Sciatic nerve (tissue), 2 donors: ENCODE data around the gene AUP1. TPM values are rescaled to one million over a fixed set of nuclear protein-coding genes. Genes with fewer than 3 reads are reported as not detected.

Experiments
- ATAC-seq: fragments of 200-7000 bp; cut with Tn5 transposase; one replicate; pipeline ENCODE4 v1.9.1; 2020; ENCODE audit warnings: mild to moderate bottlenecking, moderate library complexity
- DNase-seq: peaks from one replicate; pipeline ENCODE4 v3.0.0-alpha.2; 2020; ENCODE audit warnings: low spot score
- intact Hi-C: fragments of 100-400 bp; cut with DNase I; formaldehyde crosslinking; loops from one replicate; pipeline ENCODE4 v1.14.2; 2022
- total RNA-seq: library from RNA; stranded (reverse); fragmentation: NEBNext Ultra II Directional; extraction: Animal tissue kit (Norgen Biotek cat#: 25700); gene quantifications from one replicate; pipeline ENCODE4 v1.2.1, GENCODE V29; 2021
- donor health status: DM: no; HTN: no; CAD: no.
- donor health status: DM: no; HTN: no; CAD: no.

Gene AUP1
- total RNA-seq, 1 donor from 2014 or later: 75.3 TPM

DNA sequence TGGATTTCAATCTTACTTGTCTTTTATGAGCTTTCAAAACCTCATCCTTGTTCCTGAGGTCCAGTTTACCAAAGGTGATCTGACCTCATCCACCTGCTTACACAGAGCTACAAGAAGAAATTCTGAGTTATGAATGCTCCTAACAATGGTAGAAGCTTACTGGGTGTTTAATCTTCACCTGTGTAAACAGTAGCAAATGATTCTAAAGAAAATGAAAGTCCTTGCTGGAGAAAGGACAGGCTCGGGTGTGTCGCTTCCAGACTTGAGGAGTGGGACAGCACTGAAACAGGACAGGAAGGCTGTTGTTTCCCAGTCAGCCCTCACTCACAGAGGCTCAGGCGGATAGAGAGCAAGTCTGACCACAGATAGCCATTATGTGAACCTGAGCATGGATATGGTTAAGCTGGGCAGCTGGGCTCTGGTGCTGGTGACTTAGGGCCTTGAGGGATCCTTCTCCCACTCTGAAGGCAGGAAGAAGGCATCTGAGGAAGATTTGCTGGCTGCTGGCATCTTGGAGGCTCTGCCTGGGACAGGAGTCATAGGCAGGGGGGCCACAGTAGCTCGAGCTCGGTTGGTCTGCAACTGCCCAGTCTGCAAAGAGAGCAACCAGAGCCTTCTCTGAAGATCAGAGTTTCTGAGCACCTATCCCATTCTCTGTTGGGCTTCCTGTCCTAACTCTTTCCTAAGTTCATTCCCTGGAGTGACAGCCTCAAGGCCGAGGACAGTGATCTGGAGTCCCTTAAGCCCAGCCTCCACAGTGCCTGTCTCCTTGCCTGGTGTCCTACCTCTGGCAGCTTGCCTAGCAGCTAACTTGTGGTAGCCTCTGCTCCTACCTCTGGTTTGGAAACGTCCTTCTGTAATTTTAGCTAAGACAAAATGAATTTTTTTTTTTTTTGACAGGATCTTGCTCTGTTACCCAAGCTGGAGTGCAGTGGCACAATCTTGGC lies 29.1 kb upstream of the AUP1 start:
- ATAC-seq: no peak
- intact Hi-C loops: no loop called here

DNA sequence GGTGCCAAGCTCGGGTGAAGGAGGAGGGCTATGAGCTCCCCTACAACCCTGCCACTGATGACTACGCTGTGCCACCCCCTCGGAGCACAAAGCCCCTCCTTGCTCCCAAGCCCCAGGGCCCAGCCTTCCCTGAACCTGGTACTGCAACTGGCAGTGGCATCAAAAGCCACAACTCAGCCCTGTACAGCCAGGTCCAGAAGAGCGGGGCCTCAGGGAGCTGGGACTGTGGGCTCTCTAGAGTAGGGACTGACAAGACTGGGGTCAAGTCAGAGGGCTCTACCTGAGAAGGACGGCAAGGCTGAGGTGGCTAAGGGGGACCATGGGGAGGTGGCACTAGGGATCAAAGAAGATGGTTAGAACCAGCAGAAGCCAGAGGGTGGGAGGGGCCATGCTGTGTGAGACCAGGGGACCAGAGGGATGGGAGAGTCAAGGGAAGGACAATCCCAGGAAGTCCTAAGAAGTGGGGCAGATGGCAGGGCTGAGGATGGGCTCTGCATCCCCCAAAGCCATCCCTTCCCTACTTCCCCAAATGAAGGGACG lies 27.4 kb upstream of the AUP1 start:
- ATAC-seq (no peak), DNase-seq (no peak)
- intact Hi-C loops: no loop called here

More for the DNA sequence above, 29.1 kb upstream of the AUP1 start:
- no peak for DNase-seq

DNA sequence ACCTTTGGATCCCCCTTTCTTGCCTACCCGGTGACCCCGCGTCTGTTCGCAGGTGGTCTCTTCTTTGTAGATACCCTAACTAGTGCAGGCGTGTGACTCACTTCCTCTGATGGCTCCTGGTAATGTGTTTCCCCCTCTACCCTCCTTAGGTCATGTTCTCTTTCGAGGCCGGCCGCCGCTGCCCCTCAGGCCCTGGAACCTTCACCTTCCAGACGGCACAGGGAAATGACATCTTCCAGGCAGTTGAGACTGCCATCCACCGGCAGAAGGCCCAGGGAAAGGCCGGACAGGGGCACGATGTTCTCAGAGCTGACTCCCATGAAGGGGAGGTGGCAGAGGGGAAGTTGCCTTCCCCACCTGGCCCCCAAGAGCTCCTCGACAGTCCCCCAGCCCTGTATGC lies 26.7 kb upstream of the AUP1 start:
- DNase-seq (no peak), ATAC-seq (no peak)
- intact Hi-C loops: no loop called here

DNA sequence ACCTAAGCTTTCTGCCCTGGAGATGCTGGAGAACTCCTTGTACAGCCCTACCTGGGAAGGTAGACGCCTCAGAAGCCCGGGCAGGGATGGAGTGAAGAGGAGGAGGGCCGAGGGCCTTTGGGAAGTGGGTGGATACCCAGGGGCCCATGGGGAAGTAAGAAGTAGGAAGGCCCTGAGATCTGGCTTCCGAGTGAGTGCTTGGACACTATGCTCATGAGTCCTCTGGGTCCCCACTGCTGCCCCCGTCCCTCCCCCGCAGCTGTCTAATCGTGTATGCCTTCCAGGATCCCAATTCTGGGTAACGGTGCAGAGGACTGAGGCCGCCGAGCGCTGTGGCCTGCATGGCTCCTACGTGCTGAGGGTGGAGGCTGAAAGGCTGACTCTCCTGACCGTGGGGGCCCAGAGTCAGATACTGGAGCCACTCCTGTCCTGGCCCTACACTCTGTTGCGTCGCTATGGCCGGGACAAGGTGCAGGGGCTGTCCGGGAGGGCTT lies 26.2 kb upstream of the AUP1 start:
- DNase-seq: no peak

DNA sequence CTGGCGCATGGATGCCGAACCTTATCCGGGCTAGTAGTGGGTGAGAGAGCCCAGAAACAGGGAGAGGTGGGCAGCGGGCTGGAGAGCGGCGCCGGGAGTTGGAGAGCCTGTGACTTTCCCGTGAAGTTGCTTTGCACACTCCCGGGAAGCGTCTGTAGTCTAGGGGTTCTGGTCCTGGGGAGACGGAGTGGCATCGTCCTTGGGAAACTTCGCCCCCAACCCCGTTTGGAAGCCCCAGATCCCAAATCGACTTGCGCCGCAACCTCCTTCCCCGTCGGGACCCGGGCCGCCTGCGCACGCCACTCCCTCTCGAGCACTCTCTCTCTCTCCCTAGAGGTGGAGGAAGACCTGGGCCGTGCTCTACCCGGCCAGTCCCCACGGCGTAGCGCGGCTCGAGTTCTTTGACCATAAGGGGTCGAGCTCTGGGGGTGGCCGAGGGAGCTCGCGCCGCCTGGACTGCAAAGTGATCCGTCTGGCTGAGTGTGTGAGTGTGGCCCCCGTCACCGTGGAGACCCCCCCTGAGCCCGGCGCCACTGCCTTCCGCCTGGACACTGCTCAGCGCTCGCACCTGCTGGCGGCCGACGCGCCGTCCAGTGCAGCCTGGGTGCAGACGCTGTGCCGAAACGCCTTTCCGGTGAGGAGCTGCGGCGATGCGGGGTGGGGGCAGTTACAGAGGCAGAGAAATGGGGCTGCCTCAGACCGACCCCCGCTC lies 25.5 kb upstream of the AUP1 start:
- ATAC-seq (peak; percentile 43), DNase-seq (peak; percentile 78)
- intact Hi-C loops: no loop called here

More for the DNA sequence above, 26.2 kb upstream of the AUP1 start:
- intact Hi-C loops: no loop called here
- no peak for ATAC-seq

DNA sequence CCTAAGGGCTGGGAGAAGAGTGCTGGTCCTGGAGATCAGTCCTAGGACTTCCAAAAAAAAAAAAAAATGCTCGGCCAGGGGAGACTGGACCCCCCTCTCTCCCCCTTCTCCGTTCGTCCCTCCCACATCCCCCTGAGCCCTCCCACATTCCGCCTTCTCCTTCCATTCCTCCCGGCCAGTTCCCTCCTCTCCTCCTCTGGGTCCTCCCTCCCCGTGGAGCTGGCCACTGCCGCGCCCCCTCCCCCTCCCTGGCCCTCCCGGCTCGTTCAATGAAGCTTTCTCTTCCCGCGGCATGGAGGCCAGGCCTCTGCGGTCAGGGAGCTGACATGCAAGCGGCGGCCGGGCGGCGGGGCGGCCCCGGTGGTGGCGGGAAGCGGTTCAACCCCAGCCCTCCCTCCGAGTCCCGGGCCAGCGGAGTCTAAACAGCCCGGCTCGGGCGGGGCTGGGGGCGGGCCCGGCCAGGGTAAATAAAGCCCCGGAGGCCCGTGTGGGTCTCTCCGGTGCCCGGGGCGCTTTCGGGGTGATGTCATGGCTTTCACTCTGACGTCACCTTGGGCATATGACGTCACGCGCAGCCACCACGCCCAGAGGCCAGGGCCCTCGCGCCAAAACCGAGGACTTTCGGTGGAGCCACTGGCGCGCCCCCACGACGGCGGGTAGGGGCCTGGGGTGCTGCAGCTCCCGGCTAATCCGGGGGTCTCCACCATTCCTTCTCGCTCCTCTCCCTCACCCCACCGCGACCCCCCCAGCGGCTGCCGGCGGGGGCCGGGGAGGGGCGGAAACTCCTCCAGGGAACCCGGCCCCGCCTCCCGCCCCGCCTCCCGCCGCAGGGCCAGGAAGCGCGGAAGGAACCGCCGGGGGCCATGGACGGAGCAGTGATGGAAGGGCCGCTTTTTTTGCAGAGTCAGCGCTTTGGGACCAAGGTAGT lies 24.6 kb upstream of the AUP1 start, which contains the start of the genes DOK1 and LOXL3:
DOK1 (plus strand) TSS at position 829 of the 928 bp plus-strand sequence; CDS start at position 864, 35 bp downstream.
LOXL3 (minus strand) TSS at position 51 of the 928 bp plus-strand sequence. CDS start 1,308 bp downstream, outside the sequence.
- ATAC-seq: peak; percentile 91
- peak; percentile 94 for DNase-seq
- intact Hi-C loops: no loop called here

DNA sequence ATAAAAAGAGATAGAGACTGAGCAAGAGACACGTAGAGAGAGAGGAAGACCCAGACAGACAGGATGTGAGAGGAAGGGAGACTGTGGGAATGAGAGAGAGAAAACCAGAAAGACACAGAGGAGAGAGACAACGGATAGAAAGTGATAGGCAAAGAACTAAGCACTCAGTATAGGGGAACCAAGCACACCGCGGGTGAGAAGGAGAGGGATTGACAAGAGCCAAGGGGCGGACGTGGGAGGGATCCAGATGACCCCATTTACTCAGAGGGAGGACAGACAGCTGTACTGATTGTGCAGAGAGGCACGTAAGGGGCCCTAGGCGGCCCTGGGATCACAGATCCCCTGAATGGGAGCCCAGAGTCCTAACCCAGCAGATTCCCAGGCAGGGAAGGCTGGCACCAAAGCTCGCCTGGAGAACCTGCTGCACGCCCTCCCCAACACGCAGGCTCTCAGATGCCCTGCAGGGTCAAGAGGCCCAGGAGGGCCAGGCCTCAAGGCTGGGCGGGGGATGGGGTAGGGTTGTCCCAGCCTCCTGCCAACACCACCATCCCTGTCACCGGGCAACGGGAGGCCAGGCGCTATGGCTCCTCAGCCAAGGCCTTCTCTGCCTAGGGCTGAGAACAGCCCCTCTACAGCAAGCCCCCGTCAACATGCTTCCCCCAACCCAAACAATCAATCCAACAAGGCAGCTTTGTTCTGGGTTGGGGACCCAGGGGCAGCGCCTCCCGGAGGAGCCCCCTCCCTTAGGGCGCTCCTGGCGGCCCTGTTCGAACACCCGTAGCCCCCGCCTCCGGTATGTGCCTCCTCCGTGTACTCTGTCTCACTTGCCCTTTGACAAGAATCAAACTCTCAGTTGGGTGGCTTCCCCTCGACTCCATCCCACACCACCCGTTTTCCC lies 23.7 kb upstream of the AUP1 start:
- no peak for DNase-seq
- intact Hi-C loops: no loop called here
- peak; percentile 14 for ATAC-seq

DNA sequence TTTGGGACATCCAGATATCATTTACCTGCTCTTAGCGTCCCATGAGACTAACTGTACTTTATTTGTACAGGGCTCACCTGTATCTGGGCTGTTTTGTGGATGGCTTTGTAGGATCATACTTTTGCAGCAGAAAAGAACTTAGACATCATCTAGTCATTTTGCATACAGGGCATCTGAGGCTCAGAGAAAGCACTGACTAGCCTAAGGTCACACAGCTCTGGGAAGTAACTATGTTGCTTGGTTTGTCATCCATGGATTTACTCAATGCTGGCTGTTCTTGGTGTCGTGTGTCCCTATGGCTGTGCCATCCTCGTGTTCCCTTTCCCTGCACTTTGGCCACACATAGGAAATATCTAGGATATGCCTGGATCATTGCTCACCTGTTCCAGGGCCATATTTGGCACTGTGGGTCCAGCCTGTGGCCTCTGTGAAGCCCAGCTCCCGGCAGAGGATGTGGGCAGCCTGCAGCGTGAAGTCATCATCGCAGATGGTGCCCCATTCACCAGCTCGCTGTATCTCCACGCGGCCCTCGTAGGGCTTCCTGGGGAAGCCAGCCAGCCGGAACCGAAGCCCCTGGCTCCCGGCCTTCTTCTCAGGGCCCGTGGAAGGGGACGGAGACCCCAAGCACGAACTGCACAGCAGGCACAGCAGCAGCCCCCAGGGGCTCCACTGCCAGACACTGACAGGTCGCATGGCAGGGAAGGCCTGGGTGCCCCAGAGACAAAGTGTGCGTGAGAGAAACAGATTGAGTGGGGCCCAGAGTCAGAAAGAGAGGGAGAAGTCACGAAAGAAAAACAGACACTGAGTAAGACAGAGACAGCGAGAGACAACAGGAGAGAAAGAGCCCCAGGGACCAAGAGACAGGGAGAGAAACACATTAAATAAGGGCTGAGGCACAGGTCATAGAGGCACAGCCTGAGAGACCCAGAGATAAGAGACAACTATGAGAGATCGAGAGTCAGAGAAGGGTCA lies 22.7 kb upstream of the AUP1 start:
- DNase-seq: no peak

DNA sequence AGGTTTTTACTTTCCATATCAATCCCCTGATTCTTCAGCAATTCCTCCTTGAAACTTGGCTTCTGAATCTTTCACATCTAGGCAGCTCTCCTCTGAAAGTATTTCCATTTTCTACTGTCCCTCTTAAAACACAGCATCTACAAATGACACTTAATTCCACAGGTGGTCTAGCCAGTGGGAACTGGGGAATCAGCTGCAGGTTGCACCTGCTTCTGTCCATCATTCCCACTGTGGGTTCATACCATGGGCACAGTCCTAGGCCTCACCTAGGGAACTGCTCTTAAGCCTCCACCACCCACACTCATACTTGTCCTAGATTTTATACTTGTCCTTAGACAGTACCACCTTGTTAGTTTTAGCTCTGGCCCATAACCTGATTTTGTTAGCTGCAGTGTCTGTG lies 22.0 kb upstream of the AUP1 start:
- no peak for ATAC-seq
- intact Hi-C loops: no loop called here

More for the DNA sequence above, 22.7 kb upstream of the AUP1 start:
- ATAC-seq: no peak
- intact Hi-C loops: no loop called here

DNA sequence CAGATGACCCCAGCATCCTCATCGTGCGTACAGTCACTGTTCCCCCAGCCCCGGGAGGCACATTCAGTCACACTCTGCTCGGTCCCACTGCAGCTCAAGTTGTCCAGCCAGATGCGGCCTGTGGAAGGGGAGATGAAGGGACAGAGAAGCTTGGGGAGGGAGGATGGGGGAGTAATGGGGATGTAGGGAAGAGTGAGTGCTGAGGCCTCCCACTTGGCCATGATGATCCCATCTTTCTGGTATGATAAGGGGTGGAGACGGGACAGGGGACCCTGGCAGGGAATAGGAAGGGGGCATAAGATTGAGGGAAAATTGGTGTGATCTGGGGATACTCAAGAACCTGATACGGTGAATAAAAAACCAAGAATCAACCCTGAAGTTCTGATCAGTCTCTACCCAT lies 20.7 kb upstream of the AUP1 start:
- intact Hi-C loops: no loop called here
- DNase-seq (no peak), ATAC-seq (no peak)

More for the DNA sequence above, 22.0 kb upstream of the AUP1 start:
- DNase-seq: no peak

DNA sequence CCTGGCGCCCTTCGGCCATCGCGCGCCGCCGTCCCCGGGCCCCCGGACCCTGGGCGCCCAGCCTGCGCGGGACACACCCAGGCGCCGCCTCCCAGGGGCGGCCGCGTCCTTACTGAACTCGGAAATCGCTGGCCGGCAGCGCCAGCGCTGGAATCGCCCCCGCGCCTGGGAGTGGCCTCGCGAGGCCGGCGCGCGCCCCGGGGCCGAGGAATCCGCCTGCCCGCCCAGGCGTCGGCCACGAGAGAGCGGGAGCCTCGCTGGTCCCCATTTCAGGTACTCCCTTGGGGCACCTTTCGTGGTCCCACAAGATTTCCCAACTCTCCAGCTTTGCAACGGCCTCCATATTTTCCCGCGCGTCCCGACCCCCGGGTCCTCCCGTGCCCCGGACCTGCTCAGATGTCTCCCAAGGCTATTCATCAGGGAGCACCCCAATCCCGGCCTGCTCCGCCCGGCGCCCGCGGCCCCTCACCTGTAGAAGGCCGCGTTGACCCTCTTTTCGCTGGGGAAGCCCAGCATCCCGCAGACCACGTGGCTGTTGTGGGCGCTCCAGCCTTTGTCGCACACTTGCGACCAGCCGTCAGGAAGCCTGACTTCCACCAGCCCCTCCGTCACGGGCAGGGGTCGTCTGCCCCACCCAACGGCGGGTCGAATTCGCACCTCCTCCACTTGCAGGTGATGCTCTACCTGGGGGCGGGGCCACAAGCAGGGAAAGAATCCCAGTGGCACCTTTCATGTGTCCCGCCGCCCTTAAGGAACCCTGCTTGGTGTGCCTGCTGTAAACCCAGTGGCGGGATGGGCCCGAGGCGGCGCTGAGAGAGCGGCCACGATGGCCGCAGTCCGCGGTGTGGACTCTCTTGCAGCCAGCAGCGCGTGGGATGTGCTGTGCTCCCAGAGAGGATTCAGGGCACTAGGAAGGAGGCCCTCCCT lies 19.7 kb upstream of the AUP1 start:
- intact Hi-C loops: no loop called here
- peak; percentile 80 for DNase-seq
- ATAC-seq: peak; percentile 68

DNA sequence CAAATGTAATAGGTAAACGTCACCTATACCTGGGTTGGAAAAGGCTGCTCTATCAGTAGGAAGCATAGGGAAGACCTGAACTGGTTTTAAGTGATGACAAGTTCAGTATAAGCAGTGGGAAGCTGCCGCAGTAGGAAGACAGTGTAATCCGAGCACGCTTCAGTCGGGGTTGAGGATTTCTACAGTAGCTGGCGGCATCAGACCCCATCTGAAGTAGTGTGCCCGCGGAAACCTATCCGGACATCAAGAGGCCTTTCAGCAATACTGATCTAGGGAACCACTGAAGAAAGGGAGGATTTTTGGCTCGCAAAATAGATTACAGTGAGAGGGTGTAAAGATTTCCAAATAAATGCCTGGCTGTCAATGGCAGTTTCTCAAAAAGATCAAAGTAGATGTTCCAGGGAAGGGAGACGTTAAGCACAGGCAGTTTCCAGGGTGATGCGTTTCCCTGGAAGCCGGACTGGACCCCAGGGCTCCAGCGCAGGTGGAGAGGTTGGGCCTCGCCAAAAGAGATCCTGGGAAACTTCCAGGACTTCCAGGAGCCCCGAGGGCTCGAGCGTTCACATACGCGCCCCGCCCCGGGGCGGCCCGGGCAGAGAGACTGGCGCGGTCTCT lies 18.9 kb upstream of the AUP1 start:
- intact Hi-C loops: no loop called here
- DNase-seq (no peak), ATAC-seq (peak; percentile 13)

DNA sequence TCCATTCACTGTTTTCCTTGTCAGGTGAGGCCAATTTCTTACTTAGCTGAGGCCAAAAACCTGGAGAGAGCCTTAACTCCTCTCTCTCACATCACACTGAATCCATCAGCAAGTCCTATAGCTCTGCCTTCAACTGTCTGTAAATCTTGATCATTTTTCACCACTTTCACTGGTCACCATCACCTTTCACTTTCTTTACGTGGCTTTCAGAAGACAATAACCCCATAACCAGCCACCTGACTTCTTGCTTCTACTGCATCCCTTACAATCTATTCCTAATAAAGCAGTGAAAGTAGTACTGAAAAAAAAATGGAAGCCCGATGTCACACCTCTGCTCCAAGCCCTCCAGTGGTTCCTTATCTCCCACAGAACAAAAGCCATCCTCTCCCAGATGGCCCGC lies 16.5 kb upstream of the AUP1 start:
- ATAC-seq: no peak
- intact Hi-C loops: no loop called here
- no peak for DNase-seq

DNA sequence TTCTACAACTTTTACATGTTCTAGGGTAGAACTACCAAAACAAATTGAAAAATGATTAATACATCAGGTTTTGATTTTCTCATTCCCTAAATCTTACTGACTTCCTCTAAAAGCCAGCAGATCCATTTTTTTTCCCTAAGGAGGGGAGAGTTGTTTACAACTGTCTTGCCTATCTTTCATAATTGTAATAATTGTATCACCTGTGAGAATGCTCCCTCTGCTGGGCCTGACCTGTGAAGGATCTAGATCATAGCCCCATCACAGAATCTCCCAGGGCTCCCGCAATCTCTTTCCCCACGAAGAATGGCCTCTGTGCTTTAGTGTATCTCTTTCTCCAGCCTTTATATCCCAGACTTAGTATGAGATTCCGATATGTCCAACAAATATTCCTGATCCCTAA lies 15.1 kb upstream of the AUP1 start:
- ATAC-seq (no peak), DNase-seq (no peak)
- intact Hi-C loops: no loop called here

DNA sequence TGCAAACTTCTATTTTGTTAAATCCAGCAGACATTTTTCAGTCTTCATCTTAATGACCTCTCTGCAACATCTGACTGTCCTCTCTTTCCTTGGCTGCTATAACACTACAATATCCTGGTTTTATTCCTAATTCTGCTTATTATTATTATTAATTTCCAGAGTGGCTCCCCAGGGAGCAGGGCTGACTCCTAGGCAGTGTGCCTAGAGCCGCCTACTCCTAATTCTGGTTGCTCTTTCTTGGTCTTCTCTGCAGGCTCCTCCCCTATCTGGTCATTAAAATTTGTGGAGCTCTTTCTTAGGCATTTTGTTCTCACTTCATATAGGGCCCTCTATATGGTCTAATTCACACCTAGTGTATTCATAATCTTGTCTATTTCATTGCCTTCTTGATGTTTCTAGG lies 13.5 kb upstream of the AUP1 start:
- no peak for ATAC-seq

More for the DNA sequence above, 13.5 kb upstream of the AUP1 start:
- intact Hi-C loops: no loop called here
- no peak for DNase-seq
